K562 (cell line): ENCODE measurements around the gene ID1. TPM values are rescaled to one million over a fixed set of nuclear protein-coding genes. Genes with fewer than 3 reads are reported as not detected.
A peak's percentile ranks its signal among the peaks of the same experiment; 100 is the strongest.

Source experiments
- ATAC-seq: fragments of 200-7000 bp; cut with Tn5 transposase; 3 replicates; pipeline ENCODE4 v1.9.1; 2020; ENCODE audit warnings: moderate library complexity
- BruUV-seq: library from RNA; stranded (reverse); fragments of 400-500 nt; replicated peaks from 2 replicates; lab custom pipeline; 2021; lab: Mats Ljungman, UMichigan
- CTCF ChIA-PET: fragments of 300-600 bp; formaldehyde crosslinking; extraction: SDS; loops from one replicate; lab custom pipeline; 2021; ENCODE audit warnings: low intra/inter-chr PET ratio; lab: Yijun Ruan, JAX
- POLR2A ChIA-PET: fragments of 300-600, 350-650 bp; sonication (Branson Sonifier 250); formaldehyde crosslinking; extraction: SDS; loops from one replicate; lab custom pipeline; 2021; ENCODE audit warnings: antibody characterized with exemption, inconsistent platforms; lab: Yijun Ruan, JAX
- DNase-seq, 4 experiments: peaks; one replicate each; pipeline versions ENCODE4 v3.0.0 to v3.0.0-alpha.2; 2011 to 2018; ENCODE audit warnings: low spot score in 3 of 4, mixed read lengths in 3 of 4; ENCODE audit errors: extremely low read depth in 1 of 4
- FAIRE-seq: peaks from 2 replicates; lab custom pipeline; 2011; peaks lifted over from hg19 to GRCh38; lab: Jason Lieb, UNC
- H2AFZ ChIP-seq: 2 replicates; pipeline ENCODE4 v1.6.0; 2011; ENCODE audit warnings: low read depth, low read length, control low read depth, inconsistent platforms
- H3K27ac ChIP-seq: fragments of 200-600 bp; 3 replicates; pipeline ENCODE4 v1.8.0; 2011; ENCODE audit warnings: low read depth, mild to moderate bottlenecking, control low read depth, inconsistent platforms, low read length, moderate library complexity, mixed read lengths; ENCODE audit errors: extremely low read depth
- H3K27me3 ChIP-seq, 2 experiments: fragments of 300-600 bp in 1 of 2; 2 replicates in 1 of 2; 3 replicates in 1 of 2; pipeline versions ENCODE4 v1.6.0 to v1.8.0; 2011; ENCODE audit warnings: inconsistent platforms in 2 of 2, low read length in 2 of 2, mild to moderate bottlenecking in 1 of 2, mixed read lengths in 1 of 2, moderate library complexity in 1 of 2; ENCODE audit not compliant: control insufficient read depth in 2 of 2, insufficient read depth in 2 of 2
- H3K36me3 ChIP-seq: fragments of 300-600 bp; 3 replicates; pipeline ENCODE4 v1.8.0; 2011; ENCODE audit warnings: mild to moderate bottlenecking, low read length, inconsistent platforms; ENCODE audit not compliant: control insufficient read depth, insufficient read depth
- H3K4me1 ChIP-seq, 2 experiments: fragments of 200-600 bp in 1 of 2; replicated peaks in 1 of 2; 2 replicates in 1 of 2; 3 replicates in 1 of 2; pipeline versions ENCODE4 v1.5.1 to v1.8.0; 2011; ENCODE audit warnings: inconsistent platforms in 2 of 2, low read length in 2 of 2, mild to moderate bottlenecking in 1 of 2, mixed read lengths in 1 of 2, moderate library complexity in 1 of 2; ENCODE audit not compliant: control insufficient read depth in 2 of 2, insufficient read depth in 2 of 2
- H3K4me2 ChIP-seq: 2 replicates; pipeline ENCODE4 v1.6.1; 2011; ENCODE audit warnings: low read length, control low read depth, inconsistent platforms, mixed read lengths; ENCODE audit not compliant: insufficient read depth
- H3K4me3 ChIP-seq: fragments of 200-600 bp; sonication (generic), shearing (Covaris generic); 2 replicates; pipeline ENCODE4 v1.5.1; 2016; ENCODE audit warnings: control low read depth, inconsistent platforms
- H3K79me2 ChIP-seq: fragments of 200-600 bp; 3 replicates; pipeline ENCODE4 v1.8.0; 2011; ENCODE audit warnings: low read length, inconsistent platforms; ENCODE audit not compliant: control insufficient read depth, insufficient read depth
- H3K9ac ChIP-seq, 2 experiments: 2 replicates each; pipeline versions ENCODE4 v1.6.0 to v1.6.1; 2011; ENCODE audit warnings: low read depth in 2 of 2, low read length in 2 of 2, control low read depth in 1 of 2, inconsistent platforms in 1 of 2, mild to moderate bottlenecking in 1 of 2, mixed read lengths in 1 of 2; ENCODE audit not compliant: insufficient read depth in 1 of 2
- H3K9me1 ChIP-seq: one replicate; pipeline ENCODE4 v1.6.0; 2011; ENCODE audit warnings: inconsistent platforms, mild to moderate bottlenecking, low read length, moderate library complexity; ENCODE audit not compliant: control insufficient read depth, insufficient read depth
- H3K9me3 ChIP-seq: replicated peaks from 2 replicates; pipeline ENCODE4 v1.5.1; 2011; ENCODE audit warnings: low read depth, low read length, inconsistent platforms; ENCODE audit not compliant: control insufficient read depth, insufficient read depth
- H4K20me1 ChIP-seq: replicated peaks from 2 replicates; pipeline ENCODE4 v1.6.1; 2011; ENCODE audit warnings: low read length, inconsistent platforms, mixed read lengths; ENCODE audit not compliant: control insufficient read depth, insufficient read depth
- ATF7 ChIP-seq: fragments of 450-650 bp; IDR thresholded peaks from 2 replicates; pipeline ENCODE4 v1.7.1; 2014; ENCODE audit warnings: mild to moderate bottlenecking, moderate library complexity
- CSDE1 ChIP-seq, 2 experiments: fragments of 450-650 bp; IDR thresholded peaks; 2 replicates each; pipeline ENCODE4 v1.6.1; 2016; ENCODE audit warnings: mild to moderate bottlenecking in 1 of 2
- KLF13 ChIP-seq: fragments of 450-650 bp; IDR thresholded peaks from 2 replicates; pipeline ENCODE4 v1.6.1; 2016; ENCODE audit warnings: missing genetic modification characterization, low read depth, mild to moderate bottlenecking, missing compliant biosample characterization, moderate library complexity, borderline replicate concordance
- MAFF ChIP-seq: IDR thresholded peaks from 2 replicates; pipeline ENCODE4 v1.6.1; 2012; ENCODE audit warnings: low read length, improper control_type of control experiment
- MCM3 ChIP-seq: fragments of 450-650 bp; IDR thresholded peaks from 2 replicates; pipeline ENCODE4 v1.6.1; 2016
- MYC ChIP-seq, 2 experiments: fragments of 250-450 bp in 1 of 2; sonication (Bioruptor Pico) in 1 of 2; IDR thresholded peaks; 2 replicates each; pipeline versions ENCODE4 v1.5.1 to v1.6.1; 2012 to 2021; ENCODE audit warnings: low read depth in 2 of 2, borderline replicate concordance in 1 of 2, improper control_type of control experiment in 1 of 2, low read length in 1 of 2, mild to moderate bottlenecking in 1 of 2, moderate library complexity in 1 of 2
- NEUROD1 ChIP-seq: fragments of 150-350 bp; IDR thresholded peaks from 2 replicates; pipeline ENCODE4 v1.6.1; 2014; ENCODE audit warnings: borderline replicate concordance, low read length, low read depth; ENCODE audit not compliant: partially characterized antibody
- RBFOX2 ChIP-seq: fragments of 200-400 bp; formaldehyde crosslinking; IDR thresholded peaks from 2 replicates; pipeline ENCODE4 v1.6.1; 2017; ENCODE audit warnings: low read depth, mild to moderate bottlenecking, low read length, moderate library complexity
- SIN3B ChIP-seq: fragments of 450-650 bp; IDR thresholded peaks from 2 replicates; pipeline ENCODE4 v1.6.1; 2017; ENCODE audit warnings: low read depth, mild to moderate bottlenecking, moderate library complexity
- TAF9B ChIP-seq: fragments of 450-650 bp; IDR thresholded peaks from 2 replicates; pipeline ENCODE4 v1.6.1; 2018; ENCODE audit warnings: mild to moderate bottlenecking; ENCODE audit not compliant: partially characterized antibody
- TFAM ChIP-seq: fragments of 250-450 bp; sonication (Bioruptor Pico); conservative IDR thresholded peaks from 2 replicates; pipeline ENCODE4 v1.5.0; 2021; ENCODE audit warnings: mild to moderate bottlenecking, moderate library complexity
- TFAP4 ChIP-seq: sonication (generic); formaldehyde crosslinking; IDR thresholded peaks from 2 replicates; pipeline ENCODE4 v1.8.0; 2022; ENCODE audit warnings: missing genetic modification reagents, mild to moderate bottlenecking, moderate library complexity, borderline replicate concordance
- TRIM24 ChIP-seq, 2 experiments: fragments of 450-650 bp; IDR thresholded peaks; 2 replicates each; pipeline ENCODE4 v1.6.1; 2016
- ZNF507 ChIP-seq: conservative IDR thresholded peaks from 2 replicates; pipeline ENCODE4 v1.6.1; 2017; ENCODE audit warnings: missing genetic modification characterization, missing compliant biosample characterization
- ZNF586 ChIP-seq: fragments of 450-650 bp; formaldehyde crosslinking; conservative IDR thresholded peaks from 2 replicates; pipeline ENCODE4 v1.4.0; 2020; ENCODE audit warnings: mild to moderate bottlenecking, moderate library complexity
- ZNF696 ChIP-seq: fragments of 250-450 bp; sonication (Bioruptor Pico); conservative IDR thresholded peaks from 2 replicates; pipeline ENCODE4 v1.4.0; 2020; ENCODE audit warnings: mild to moderate bottlenecking, moderate library complexity
- ZNF740 ChIP-seq, 3 experiments: fragments of 200-800 bp in 1 of 3; sonication (Bioruptor generic) in 1 of 3; sonication (generic) in 1 of 3; formaldehyde crosslinking in 1 of 3; IDR thresholded peaks; 2 replicates each; pipeline versions ENCODE4 v1.6.1 to v1.8.0; 2016 to 2022; ENCODE audit warnings: mild to moderate bottlenecking in 2 of 3, missing compliant biosample characterization in 2 of 3, missing genetic modification characterization in 2 of 3, missing genetic modification reagents in 1 of 3
- WGBS: fragments of 100-300 bp; shearing (Covaris generic); methylation state at CpG from one replicate; pipeline ENCODE4 v1.1.6; 2016; ENCODE audit warnings: low coverage, mixed read lengths; ENCODE audit not compliant: insufficient coverage; ENCODE audit errors: missing lambda C conversion rate; 5-methylcytosine and 5-hydroxymethylcytosine counted together
- in situ Hi-C: fragments of 300-500 bp; cut with MboI; formaldehyde crosslinking; loops from 4 replicates; pipeline ENCODE4 v1.15.0; 2018; ENCODE audit warnings: inconsistent platforms, mixed read lengths
- intact Hi-C: fragments of 100-400 bp; cut with micrococcal nuclease; formaldehyde crosslinking; loops from 2 replicates; pipeline ENCODE4 v1.14.2; 2022
- polyA plus RNA-seq, 8 experiments: library from polyadenylated mRNA; depleted of rRNA in 4 of 8; stranded (reverse) in 5 of 8; unstranded in 3 of 8; fragments of >200 nt; fragmentation: Nextera tagmentation in 2 of 8; fragmentation: Illumina TruSeq in 1 of 8; extraction: Ambion mirVana in 2 of 8; extraction: Trizol in 1 of 8; gene quantifications; 2 replicates each; pipeline versions ENCODE4 v1.2.1 to v1.2.3, GENCODE V29; 2011 to 2014; ENCODE audit warnings: inconsistent platforms in 1 of 8, missing spikeins in 1 of 8
- total RNA-seq, 7 experiments: library from RNA; depleted of rRNA in 6 of 7; stranded (reverse); fragments of >200 nt in 6 of 7; fragmentation: Illumina TruSeq in 2 of 7; extraction: Trizol in 2 of 7; gene quantifications; 2 replicates each; pipeline versions ENCODE4 v1.2.1 to v1.2.3, GENCODE V29; 2011 to 2021; ENCODE audit warnings: low replicate concordance in 1 of 7

Gene ID1
- total and polyA plus RNA-seq, 9 of the 15 experiments (the other 6 are each of a cell fraction or from before 2014, with no cell fraction given): 1.4 to 358 (median 65.0) TPM

- TF ChIP-seq MYC (IDR thresholded peaks at IDR 0.05; ENCODE audit: low read depth, low read length) (peak; percentile 54), MYC (CRISPR knock-in tag; IDR thresholded peaks at IDR 0.05; ENCODE audit: borderline replicate concordance, low read depth) (no peak), TFAP4 (peak; percentile 72; the same call in 1 of the 2 replicates), TAF9B (peak; percentile 38), ATF7 (0 out of 2 replicates have a peak, but pooled peaks have one; percentile 26), MAFF (peak; percentile 82; the same call in 1 of the 2 replicates)
These were observed 14.3 kb upstream of the ID1 start (continued) for GRCh38 chr20:31590717-31591225.

GRCh38 chr20:31593221-31594001 is 11.7 kb upstream of the ID1 start:
- H3K9ac ChIP-seq: peak overlapping the region in 1 of 2 experiments; percentile 68; a peak in 2 of 4 replicates
- peak overlapping the region; percentile 57; the same call in 2 of the 3 replicates for H3K27ac ChIP-seq
- DNase-seq (peak; percentile 54 to 66 (median 62)), FAIRE-seq (peak; percentile 51), ATAC-seq (peak; percentile 65)
- no peak overlapping the region for H3K4me3 ChIP-seq
- peak overlapping the region; percentile 39; the same call in 1 of the 2 replicates for H2AFZ ChIP-seq
- ChIA-PET POLR2A (interaction anchor here (0.6 to 1.9 kb wide), 6 partner anchors 8 to 26 kb away, joined by 3 to 17 read pairs (median 4); partner anchors contain the start of gene ID1), CTCF (no interaction called here)
- BruUV-seq: no TSS peak
- peaks cover 34 to 35% of the 10 kb centered on the region in 2 experiments for H3K4me1 ChIP-seq
- H3K79me2 ChIP-seq: no peaks in the 10 kb centered on the region; the same call in 2 of the 3 replicates
- no peaks in the 10 kb centered on the region for H4K20me1 ChIP-seq
- H3K36me3 ChIP-seq: no peaks in the 10 kb centered on the region
- in situ Hi-C loops: loop anchor here (25.0 kb wide), 1 partner anchor 1044 kb away; no protein-coding TSS in a partner anchor
- intact Hi-C loops: no loop called here
- H3K9me3 ChIP-seq: no peaks in the 10 kb centered on the region
- no peaks in the 10 kb centered on the region for H3K27me3 ChIP-seq
- H3K9me1 ChIP-seq: no peaks in the 10 kb centered on the region
- 35% methylated on average over 8 of the region's 11 CpGs for WGBS
- no peak overlapping the region for H3K4me2 ChIP-seq
- no peak for TF ChIP-seq ZNF586 (CRISPR knock-in tag)
- peak; percentile 71; the same call in 1 of the 2 replicates for TF ChIP-seq ATF7
- TF ChIP-seq ZNF696 (CRISPR knock-in tag): no peak
- 0 out of 2 replicates have a peak, but pooled peaks have one; percentile 30 for TF ChIP-seq ZNF740 (CRISPR knock-in tag; IDR thresholded peaks at IDR 0.05)
- no peak for TF ChIP-seq ZNF740 (tag; IDR thresholded peaks at IDR 0.05)
- no peak for TF ChIP-seq SIN3B
- TF ChIP-seq TRIM24 (IDR thresholded peaks at IDR 0.05): peak in 1 of 2 experiments; percentile 10; a peak in 1 of 4 replicates
- no peak for TF ChIP-seq CSDE1 (IDR thresholded peaks at IDR 0.05)
- no peak for TF ChIP-seq MCM3
- no peak for TF ChIP-seq KLF13 (tag)
- TF ChIP-seq RBFOX2: 0 out of 2 replicates have a peak, but pooled peaks have one; percentile 21
- peak; percentile 39 for TF ChIP-seq NEUROD1
- no peak for TF ChIP-seq TFAM (CRISPR knock-in tag)
- TF ChIP-seq ZNF507 (tag): no peak
